NCI-H2227 (cell line): ENCODE results near the gene NUDT8.
"Not testable (repeated sequence)": the region's sequence is repeated elsewhere in the genome, so short reads cannot be mapped to it uniquely, and the experiment has no call there.

Experiments used
- DNase-seq: peaks from one replicate; lab custom pipeline; 2025; ENCODE audit not compliant: unreplicated experiment; lab: John Stamatoyannopoulos, UW

The NUDT8 gene

GRCh38 chr11:67660752-67661151 is 31.0 kb upstream of the NUDT8 start:
- DNase-seq = not testable (repeated sequence)

- DNase-seq = not testable (repeated sequence)
Measured at GRCh38 chr11:67659651-67660165, 30.0 kb upstream of the NUDT8 start.

- no peak for DNase-seq
Measured at GRCh38 chr11:67657300-67657699, 27.6 kb upstream of the NUDT8 start.

DNA sequence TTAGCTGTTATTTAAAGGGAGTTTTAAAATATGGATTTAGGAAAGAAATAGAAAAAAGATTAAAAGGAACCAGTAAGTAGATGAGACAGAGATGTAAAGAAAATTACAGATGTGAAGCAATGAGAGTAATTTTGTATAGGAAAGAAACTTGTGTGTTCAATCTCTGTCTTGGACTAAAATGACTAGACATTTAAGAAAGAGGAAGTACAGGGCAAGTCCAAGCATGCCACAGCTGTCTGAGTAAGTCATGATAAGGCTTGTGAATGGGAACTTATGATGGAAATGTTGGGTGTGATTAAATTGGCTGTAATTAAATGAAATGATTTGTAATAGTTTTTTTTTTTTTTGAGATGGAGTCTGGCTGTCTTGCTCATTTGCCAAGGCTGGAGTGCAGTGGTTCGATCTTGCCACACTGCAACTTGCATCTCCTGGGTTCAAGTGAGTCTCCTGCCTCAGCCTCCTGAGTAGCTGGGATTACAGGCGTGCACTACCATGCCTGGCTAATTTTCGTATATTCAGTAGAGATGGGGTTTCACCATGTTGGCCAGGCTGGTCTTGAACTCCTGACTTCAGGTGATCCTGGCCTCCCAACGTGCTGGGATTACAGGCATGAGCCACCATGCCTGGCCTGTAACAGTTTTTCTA is 26.7 kb upstream of the NUDT8 start:
- DNase-seq = no peak

DNA sequence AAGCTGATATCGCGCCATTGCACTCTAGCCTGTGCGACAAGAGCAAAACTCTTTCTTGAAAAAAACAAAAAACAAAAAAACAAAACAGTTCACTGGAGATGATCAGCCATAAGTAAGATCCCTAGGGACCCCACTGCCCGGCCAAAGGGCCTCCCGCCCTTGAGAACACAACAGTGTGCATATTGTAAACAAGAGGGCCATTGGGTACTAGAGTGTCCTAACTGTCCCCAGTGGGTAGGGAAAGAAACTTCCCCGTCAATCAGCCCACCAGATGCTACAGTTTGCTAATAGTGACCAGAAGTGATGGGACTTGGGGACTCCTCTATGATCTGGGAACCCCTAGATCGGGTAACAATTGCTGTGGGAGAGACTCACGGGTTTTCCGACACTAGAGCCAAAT is 24.5 kb upstream of the NUDT8 start:
- DNase-seq = no peak

DNA sequence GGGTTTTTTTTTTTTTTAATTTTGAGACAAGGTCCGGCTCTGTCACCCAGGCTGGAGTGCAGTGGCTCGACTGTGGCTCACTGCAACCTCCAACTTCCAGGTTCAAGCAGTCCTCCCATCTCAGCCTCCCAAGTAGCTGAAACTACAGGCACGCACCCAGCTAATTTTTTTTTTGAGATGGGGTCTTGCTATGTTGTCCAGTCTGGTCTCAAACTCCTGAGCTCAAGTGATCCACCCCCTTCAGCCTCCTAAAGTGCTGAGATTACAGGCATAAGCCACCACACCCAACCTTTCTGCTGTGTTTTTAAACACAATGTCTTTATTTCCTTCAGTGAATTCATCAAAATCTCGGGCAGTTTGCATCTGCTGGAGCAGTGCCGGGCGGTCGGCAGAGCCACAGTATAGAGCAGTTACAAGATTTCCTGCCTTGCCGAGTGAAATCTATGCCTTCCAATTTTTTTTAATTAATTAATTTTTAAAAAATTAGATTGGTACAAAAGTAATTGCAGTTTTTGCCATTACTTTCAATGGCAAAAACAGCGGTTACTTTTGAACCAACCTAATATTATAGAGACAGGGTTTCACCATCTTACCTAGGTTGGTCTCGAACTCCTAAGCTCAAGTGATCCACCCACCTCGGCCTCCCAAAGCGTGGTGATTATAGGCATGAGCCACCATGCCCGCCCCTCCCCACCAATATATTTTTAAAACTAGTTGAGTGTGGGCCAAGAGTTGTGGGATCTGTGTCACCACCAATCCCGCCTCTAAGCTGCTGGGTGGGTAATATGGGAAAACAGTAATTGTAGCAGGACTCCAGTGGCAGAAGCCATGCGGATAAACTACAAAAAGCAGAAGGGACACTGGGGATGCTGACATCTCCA is 23.5 kb upstream of the NUDT8 start:
- DNase-seq = no peak

GRCh38 chr11:67651976-67652781 is 22.4 kb upstream of the NUDT8 start:
- DNase-seq = no peak

DNA sequence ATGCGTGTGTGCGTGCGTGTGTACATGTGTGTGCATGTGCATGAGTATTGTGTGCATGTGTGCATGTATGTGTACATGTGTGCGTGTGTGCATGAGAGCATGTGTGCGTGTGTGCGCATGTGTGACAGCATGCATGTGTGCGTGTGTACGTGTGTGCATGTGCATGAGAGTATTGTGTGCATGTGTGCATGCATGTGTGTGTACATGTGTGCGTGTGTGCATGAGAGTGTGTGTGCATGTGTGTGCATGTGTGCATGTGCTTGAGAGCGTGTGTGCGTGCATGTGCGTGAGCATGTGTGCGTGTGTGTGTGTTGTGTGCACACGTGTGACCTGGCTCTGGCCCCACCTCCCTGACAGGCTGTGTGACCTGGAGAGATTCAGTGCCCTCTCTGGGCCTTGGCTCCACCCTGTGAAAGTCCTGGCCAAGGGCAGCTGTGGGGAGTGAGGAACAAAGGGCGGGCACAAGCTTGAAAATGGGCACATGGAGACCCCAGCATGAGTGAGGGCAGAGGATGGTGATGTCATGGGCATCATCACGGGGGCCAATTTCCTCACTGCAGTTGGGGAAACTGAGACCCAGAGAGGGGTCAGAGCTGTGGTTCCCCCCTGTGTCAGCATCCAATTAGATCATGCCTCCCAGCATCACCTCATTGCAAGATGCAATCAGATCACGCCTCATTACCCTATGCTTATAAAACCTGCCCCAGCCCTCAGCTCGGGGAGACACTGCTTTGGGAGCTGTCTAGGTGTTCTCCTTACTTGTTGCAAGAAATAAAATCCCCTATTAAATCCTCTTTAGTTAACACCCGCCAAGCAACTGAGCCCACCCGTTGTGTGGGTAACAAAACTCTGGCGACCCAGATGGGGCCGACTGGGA is 20.1 kb upstream of the NUDT8 start:
- DNase-seq = no peak

DNA sequence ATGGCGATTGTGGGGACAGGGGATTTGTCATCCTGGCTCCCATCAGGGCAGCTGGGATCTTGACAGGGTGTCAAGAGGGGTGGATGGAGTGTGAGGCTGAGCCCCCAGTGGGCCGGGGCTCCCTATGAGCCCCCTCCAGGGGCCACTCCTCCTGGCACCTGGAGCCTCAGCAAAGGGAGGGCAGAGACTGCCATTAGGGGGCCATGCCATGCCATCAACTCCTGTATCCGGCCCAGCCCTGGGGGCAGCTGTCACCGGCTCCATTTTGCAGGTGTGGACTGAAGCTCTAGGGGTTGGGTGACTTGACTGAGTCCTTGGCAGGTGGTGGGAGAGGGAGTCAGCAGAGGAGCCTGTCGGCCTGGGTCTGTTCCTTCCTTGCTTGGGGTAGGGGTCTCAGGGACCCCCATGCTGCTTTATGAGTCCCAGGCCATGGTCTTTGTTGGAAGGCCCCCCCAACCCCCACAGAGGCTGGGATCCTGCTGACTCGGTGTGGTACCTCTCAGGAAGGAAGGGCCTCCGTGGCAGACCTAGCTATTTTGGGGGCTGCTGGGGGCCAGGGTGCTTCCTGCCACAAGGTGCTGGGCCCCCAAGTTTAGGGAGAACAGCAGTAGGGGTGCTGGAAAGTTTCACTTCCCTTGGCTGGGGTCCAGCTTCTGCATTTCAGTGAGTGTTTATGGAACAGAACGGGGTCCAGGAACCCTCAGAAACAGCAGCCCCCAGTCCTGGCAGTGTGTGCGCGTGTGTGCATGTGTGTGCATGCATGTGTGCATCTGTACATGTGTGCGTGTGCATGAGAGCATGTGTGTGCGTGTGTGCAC is 19.3 kb upstream of the NUDT8 start:
- no peak for DNase-seq

- peak; percentile 35 for DNase-seq
Measured at GRCh38 chr11:67648140-67648795, 18.5 kb upstream of the NUDT8 start.

- DNase-seq = no peak
Measured at GRCh38 chr11:67647471-67647870, 17.7 kb upstream of the NUDT8 start.

GRCh38 chr11:67646535-67647336 is 17.0 kb upstream of the NUDT8 start:
- DNase-seq = no peak

- no peak for DNase-seq
Measured at GRCh38 chr11:67645521-67646461, 16.1 kb upstream of the NUDT8 start.

GRCh38 chr11:67644472-67645418 is 15.0 kb upstream of the NUDT8 start:
- no peak for DNase-seq

GRCh38 chr11:67644042-67644441 is 14.3 kb upstream of the NUDT8 start:
- DNase-seq = no peak
